ENCODE measurements around the gene ZNF365. TPM values are rescaled to one million over a fixed set of nuclear protein-coding genes. Genes with fewer than 3 reads are reported as not detected.

Gene ZNF365, protein sequence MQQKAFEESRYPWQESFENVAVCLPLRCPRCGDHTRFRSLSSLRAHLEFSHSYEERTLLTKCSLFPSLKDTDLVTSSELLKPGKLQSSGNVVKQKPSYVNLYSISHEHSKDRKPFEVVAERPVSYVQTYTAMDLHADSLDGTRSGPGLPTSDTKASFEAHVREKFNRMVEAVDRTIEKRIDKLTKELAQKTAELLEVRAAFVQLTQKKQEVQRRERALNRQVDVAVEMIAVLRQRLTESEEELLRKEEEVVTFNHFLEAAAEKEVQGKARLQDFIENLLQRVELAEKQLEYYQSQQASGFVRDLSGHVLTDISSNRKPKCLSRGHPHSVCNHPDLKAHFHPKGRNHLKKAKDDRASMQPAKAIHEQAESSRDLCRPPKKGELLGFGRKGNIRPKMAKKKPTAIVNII
- under 1 TPM; 0.09 to 0.32 TPM for total RNA-seq

- intact Hi-C loops (cut with DNase I, micrococcal nuclease) = loop anchor here in 1 of 2 experiments (5.0 kb wide), 1 partner anchor 107 kb away; the partner anchor contains the start of gene RTKN2
Observed at GRCh38 chr10:62373995-62374861, at the start of gene ZNF365. Gene ZNF365, plus strand, starts transcription at chr10:62374369. Its CDS starts 1,825 bp downstream, at chr10:62376194.

DNA sequence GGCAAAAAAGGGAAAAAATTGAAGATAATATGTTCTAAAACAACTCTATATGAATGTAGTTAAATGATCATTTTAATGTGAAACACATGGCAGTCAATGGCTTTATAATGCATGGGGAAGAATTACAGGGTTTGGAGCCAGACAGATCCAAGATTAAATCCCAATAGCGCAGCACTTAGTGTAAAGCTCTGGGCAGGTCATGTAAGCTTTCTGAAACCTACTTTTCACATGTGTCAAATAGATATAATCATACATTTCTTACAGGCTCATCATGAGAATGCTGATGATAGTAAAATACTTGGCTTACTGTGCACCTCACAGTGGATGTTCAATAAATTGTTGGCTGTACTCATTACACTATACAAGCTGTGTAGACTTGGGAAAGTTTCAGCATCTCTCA is 48.0 kb upstream of the ZNF365 start:
- no peaks in the 10 kb centered on the region for H3K9me3 Mint-ChIP-seq (ENCODE audit: low read depth)
- no peak overlapping the region for H3K27ac Mint-ChIP-seq
- H3K4me3 Mint-ChIP-seq = no peak overlapping the region
- POLR2A ChIA-PET = no interaction called here
- intact Hi-C loops (cut with DNase I, micrococcal nuclease) = no loop called here
- H3K4me1 Mint-ChIP-seq = no peaks in the 10 kb centered on the region
- H3K27me3 Mint-ChIP-seq = peaks cover 6% of the 10 kb centered on the region
- CTCF ChIA-PET = interaction anchor here (1.3 kb wide), 1 partner anchor 81 kb away, joined by 3 read pairs; no protein-coding TSS in a partner anchor
- no peak for DNase-seq
- H3K36me3 Mint-ChIP-seq (ENCODE audit: low read depth) = no peaks in the 10 kb centered on the region
- no peak for ATAC-seq

More at GRCh38 chr10:62373995-62374861, at the start of gene ZNF365:
- ChIA-PET POLR2A (no interaction called here), CTCF (interaction anchor here (0.5 to 0.7 kb wide), 3 partner anchors 25 to 389 kb away, joined by 3 read pairs; no protein-coding TSS in a partner anchor)
- H3K4me3 Mint-ChIP-seq = peak within 1 kb of the TSS; percentile 69
- H3K27me3 Mint-ChIP-seq = peaks cover 29% of the 10 kb centered on the region
- H3K4me1 Mint-ChIP-seq = peaks cover 7% of the 10 kb centered on the region
- no peak within 1 kb of the TSS for H3K27ac Mint-ChIP-seq
- H3K36me3 Mint-ChIP-seq (ENCODE audit: low read depth) = no peaks in the 10 kb centered on the region
- ATAC-seq = peak; percentile 92
- DNase-seq = peak; percentile 70
- H3K9me3 Mint-ChIP-seq (ENCODE audit: low read depth) = no peaks in the 10 kb centered on the region

GRCh38 chr10:62327885-62328284 is 46.3 kb upstream of the ZNF365 start:
- H3K4me1 Mint-ChIP-seq = no peaks in the 10 kb centered on the region
- H3K36me3 Mint-ChIP-seq (ENCODE audit: low read depth) = no peaks in the 10 kb centered on the region
- ATAC-seq (no peak), DNase-seq (no peak)
- H3K27ac Mint-ChIP-seq = no peak overlapping the region
- no peak overlapping the region for H3K4me3 Mint-ChIP-seq
- CTCF ChIA-PET = no interaction called here
- POLR2A ChIA-PET = no interaction called here
- peaks cover 6% of the 10 kb centered on the region for H3K9me3 Mint-ChIP-seq (ENCODE audit: low read depth)
- H3K27me3 Mint-ChIP-seq = peaks cover 3% of the 10 kb centered on the region
- intact Hi-C loops (cut with DNase I, micrococcal nuclease) = no loop called here

DNA sequence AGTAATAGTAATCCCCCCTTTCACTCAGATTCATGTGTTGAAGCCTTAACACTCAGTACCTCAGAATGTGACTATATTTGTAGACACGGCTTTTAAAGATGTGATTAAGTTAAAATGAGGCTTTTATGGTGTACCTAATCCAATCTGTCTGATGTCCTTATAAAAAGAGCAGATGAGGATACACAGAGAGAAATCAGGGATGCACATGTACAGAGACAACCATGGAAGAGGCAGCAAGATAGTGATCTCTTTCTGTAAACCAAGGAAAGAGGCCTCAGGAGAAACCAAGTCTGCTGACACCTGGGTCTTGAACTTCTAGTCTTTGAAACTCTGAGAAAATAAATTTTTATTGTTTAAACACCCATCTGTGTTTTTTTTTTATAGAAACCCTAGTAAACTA is 44.0 kb upstream of the ZNF365 start:
- Mint-ChIP-seq H3K27ac (no peak overlapping the region), H3K27me3 (peaks cover 3% of the 10 kb centered on the region), H3K36me3 (ENCODE audit: low read depth) (no peaks in the 10 kb centered on the region), H3K4me3 (no peak overlapping the region), H3K4me1 (no peaks in the 10 kb centered on the region), H3K9me3 (ENCODE audit: low read depth) (peaks cover 9% of the 10 kb centered on the region)
- ChIA-PET CTCF (interaction anchor here (1.5 kb wide), 1 partner anchor 11 kb away, joined by 5 read pairs; no protein-coding TSS in a partner anchor), POLR2A (no interaction called here)
- intact Hi-C loops (cut with DNase I, micrococcal nuclease) = no loop called here
- ATAC-seq = no peak
- no peak for DNase-seq

DNA sequence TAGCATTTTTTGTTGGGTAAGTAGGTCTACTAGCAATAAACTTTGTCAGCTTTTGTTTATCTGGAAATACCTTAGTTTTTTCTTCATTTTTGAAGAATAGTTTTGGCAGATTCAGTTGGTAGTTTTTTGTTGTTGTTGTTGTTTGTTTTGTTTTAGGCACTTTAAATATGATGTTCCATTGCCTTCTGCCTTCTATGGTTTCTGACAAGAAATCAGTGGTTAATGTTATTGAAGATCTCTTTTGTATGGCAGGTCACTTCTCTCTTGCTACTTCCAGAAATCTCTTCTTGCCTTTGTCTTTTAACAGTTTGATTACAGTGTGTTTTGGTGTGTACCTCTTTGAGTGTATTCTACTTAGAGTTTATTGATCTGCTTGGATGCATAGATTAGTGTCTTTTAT is 41.8 kb upstream of the ZNF365 start:
- CTCF ChIA-PET = no interaction called here
- H3K9me3 Mint-ChIP-seq (ENCODE audit: low read depth) = peaks cover 9% of the 10 kb centered on the region
- H3K36me3 Mint-ChIP-seq (ENCODE audit: low read depth) = no peaks in the 10 kb centered on the region
- ATAC-seq (no peak), DNase-seq (no peak)
- no peak overlapping the region for H3K27ac Mint-ChIP-seq
- H3K27me3 Mint-ChIP-seq = peaks cover 3% of the 10 kb centered on the region
- intact Hi-C loops (cut with DNase I, micrococcal nuclease) = no loop called here
- no peaks in the 10 kb centered on the region for H3K4me1 Mint-ChIP-seq
- POLR2A ChIA-PET = no interaction called here
- no peak overlapping the region for H3K4me3 Mint-ChIP-seq

DNA sequence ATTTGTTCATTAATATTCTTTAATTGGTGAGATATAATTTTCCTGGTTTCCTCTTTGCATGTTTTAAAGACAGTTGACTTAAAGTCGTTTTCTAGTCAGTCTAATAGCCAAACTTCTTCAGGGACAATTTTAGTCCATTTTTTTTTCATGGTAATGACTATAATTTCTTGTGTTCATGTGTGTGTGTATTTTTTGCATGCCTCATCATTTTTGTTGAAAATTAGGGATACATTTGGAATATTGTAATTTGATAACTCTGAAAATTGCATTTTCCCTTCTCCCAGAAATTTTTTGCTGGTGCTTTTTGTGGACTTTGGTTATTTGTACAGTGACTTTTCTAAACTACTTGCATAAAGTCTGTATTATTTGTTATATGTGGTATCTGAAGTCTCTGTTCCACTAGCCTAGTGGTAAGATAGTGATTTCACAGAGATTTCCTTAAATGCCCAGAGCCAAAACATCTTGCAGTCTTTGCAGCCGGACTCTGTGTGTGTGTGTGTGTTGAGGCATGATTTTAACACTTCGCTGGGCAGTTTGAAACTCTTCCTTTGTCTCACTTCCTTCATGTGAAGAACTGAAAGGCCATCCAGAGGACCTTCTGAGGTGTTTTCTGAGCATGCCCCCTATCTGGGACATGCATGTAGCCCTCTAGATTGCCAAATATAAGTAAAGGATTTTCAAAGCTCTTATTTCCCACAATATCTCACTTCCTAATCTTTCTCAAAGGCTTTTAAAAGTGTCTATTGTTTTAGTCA is 40.9 kb upstream of the ZNF365 start:
- Mint-ChIP-seq H3K27ac (no peak overlapping the region), H3K4me3 (no peak overlapping the region), H3K9me3 (ENCODE audit: low read depth) (peaks cover 9% of the 10 kb centered on the region), H3K4me1 (no peaks in the 10 kb centered on the region), H3K27me3 (peaks cover 3% of the 10 kb centered on the region), H3K36me3 (ENCODE audit: low read depth) (no peaks in the 10 kb centered on the region)
- intact Hi-C loops (cut with DNase I, micrococcal nuclease) = no loop called here
- POLR2A ChIA-PET = no interaction called here
- CTCF ChIA-PET = interaction anchor here (0.6 kb wide), 1 partner anchor 29 kb away, joined by 3 read pairs; no protein-coding TSS in a partner anchor
- no peak for ATAC-seq
- DNase-seq = no peak

GRCh38 chr10:62333988-62334682 is 40.0 kb upstream of the ZNF365 start:
- intact Hi-C loops (cut with DNase I, micrococcal nuclease) = no loop called here
- DNase-seq (no peak), ATAC-seq (no peak)
- Mint-ChIP-seq H3K27ac (no peak overlapping the region), H3K4me3 (no peak overlapping the region), H3K27me3 (peaks cover 3% of the 10 kb centered on the region), H3K36me3 (ENCODE audit: low read depth) (no peaks in the 10 kb centered on the region), H3K9me3 (ENCODE audit: low read depth) (peaks cover 9% of the 10 kb centered on the region), H3K4me1 (no peaks in the 10 kb centered on the region)
- ChIA-PET CTCF (interaction anchor here (0.6 to 1.2 kb wide), 2 partner anchors 30 to 103 kb away, joined by 3 read pairs; no protein-coding TSS in a partner anchor), POLR2A (no interaction called here)

GRCh38 chr10:62335326-62335725 is 38.8 kb upstream of the ZNF365 start:
- H3K27ac Mint-ChIP-seq = no peak overlapping the region
- H3K4me1 Mint-ChIP-seq = no peaks in the 10 kb centered on the region
- ChIA-PET CTCF (no interaction called here), POLR2A (no interaction called here)
- H3K27me3 Mint-ChIP-seq = peaks cover 3% of the 10 kb centered on the region
- H3K4me3 Mint-ChIP-seq = no peak overlapping the region
- intact Hi-C loops (cut with DNase I, micrococcal nuclease) = no loop called here
- ATAC-seq = no peak
- no peaks in the 10 kb centered on the region for H3K36me3 Mint-ChIP-seq (ENCODE audit: low read depth)
- H3K9me3 Mint-ChIP-seq (ENCODE audit: low read depth) = peaks cover 11% of the 10 kb centered on the region
- no peak for DNase-seq

DNA sequence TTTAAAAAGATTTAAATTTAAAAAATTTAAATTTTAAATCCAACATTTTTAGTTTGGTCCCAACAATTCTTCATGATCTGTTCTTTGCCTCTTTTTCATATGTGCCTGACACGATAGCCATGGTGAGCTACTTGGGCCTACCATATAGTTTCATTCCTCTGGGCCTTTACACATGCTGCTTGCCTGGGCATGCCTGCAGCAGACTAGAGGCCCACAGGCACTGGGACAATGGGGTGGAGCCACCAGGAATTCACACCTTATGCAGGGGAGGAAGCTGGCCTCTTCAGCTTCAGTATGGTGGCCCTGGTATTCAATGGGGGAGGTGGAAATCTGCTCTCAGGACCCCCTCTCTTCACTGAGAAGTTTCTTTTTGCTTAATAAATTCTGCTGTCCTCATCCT is 37.8 kb upstream of the ZNF365 start:
- Mint-ChIP-seq H3K27me3 (peaks cover 3% of the 10 kb centered on the region), H3K4me3 (no peak overlapping the region), H3K36me3 (ENCODE audit: low read depth) (no peaks in the 10 kb centered on the region), H3K4me1 (no peaks in the 10 kb centered on the region), H3K9me3 (ENCODE audit: low read depth) (peaks cover 16% of the 10 kb centered on the region), H3K27ac (no peak overlapping the region)
- ChIA-PET POLR2A (interaction anchor here (0.6 kb wide), 1 partner anchor 20 kb away, joined by 7 read pairs; no protein-coding TSS in a partner anchor), CTCF (no interaction called here)
- intact Hi-C loops (cut with DNase I, micrococcal nuclease) = no loop called here
- ATAC-seq (no peak), DNase-seq (no peak)

GRCh38 chr10:62341419-62341818 is 32.8 kb upstream of the ZNF365 start:
- Mint-ChIP-seq H3K9me3 (ENCODE audit: low read depth) (peaks cover 23% of the 10 kb centered on the region), H3K27me3 (peaks cover 3% of the 10 kb centered on the region), H3K4me1 (no peaks in the 10 kb centered on the region), H3K27ac (no peak overlapping the region), H3K36me3 (ENCODE audit: low read depth) (peaks cover 3% of the 10 kb centered on the region), H3K4me3 (no peak overlapping the region)
- no peak for ATAC-seq
- DNase-seq = no peak
- intact Hi-C loops (cut with DNase I, micrococcal nuclease) = no loop called here
- CTCF ChIA-PET = interaction anchor here (1.2 kb wide), 1 partner anchor 10 kb away, joined by 3 read pairs; no protein-coding TSS in a partner anchor
- POLR2A ChIA-PET = no interaction called here

GRCh38 chr10:62343000-62343399 is 31.2 kb upstream of the ZNF365 start:
- ATAC-seq = no peak
- Mint-ChIP-seq H3K9me3 (ENCODE audit: low read depth) (peaks cover 31% of the 10 kb centered on the region), H3K4me3 (no peak overlapping the region), H3K27ac (no peak overlapping the region), H3K36me3 (ENCODE audit: low read depth) (peaks cover 3% of the 10 kb centered on the region), H3K27me3 (peaks cover 3% of the 10 kb centered on the region), H3K4me1 (no peaks in the 10 kb centered on the region)
- intact Hi-C loops (cut with DNase I, micrococcal nuclease) = no loop called here
- CTCF ChIA-PET = no interaction called here
- DNase-seq = no peak
- POLR2A ChIA-PET = no interaction called here

Data from activated CD4-positive, alpha-beta T cell treated with anti-CD3 and anti-CD28 coated beads for 36 hours (primary cell).